ENCODE measurements around the gene PRDX5. TPM values are rescaled to one million over a fixed set of nuclear protein-coding genes. Genes with fewer than 3 reads are reported as not detected.

The PRDX5 gene
- total RNA-seq, 1 experiment from 2014 or later, result 255 TPM

GRCh38 chr11:64348383-64349024 lies 30.6 kb downstream of the PRDX5 start:
- no peak overlapping the region for H3K4me3 Mint-ChIP-seq
- TF ChIP-seq, protein P1, sequence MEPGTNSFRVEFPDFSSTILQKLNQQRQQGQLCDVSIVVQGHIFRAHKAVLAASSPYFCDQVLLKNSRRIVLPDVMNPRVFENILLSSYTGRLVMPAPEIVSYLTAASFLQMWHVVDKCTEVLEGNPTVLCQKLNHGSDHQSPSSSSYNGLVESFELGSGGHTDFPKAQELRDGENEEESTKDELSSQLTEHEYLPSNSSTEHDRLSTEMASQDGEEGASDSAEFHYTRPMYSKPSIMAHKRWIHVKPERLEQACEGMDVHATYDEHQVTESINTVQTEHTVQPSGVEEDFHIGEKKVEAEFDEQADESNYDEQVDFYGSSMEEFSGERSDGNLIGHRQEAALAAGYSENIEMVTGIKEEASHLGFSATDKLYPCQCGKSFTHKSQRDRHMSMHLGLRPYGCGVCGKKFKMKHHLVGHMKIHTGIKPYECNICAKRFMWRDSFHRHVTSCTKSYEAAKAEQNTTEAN (CRISPR knock-in tag; IDR thresholded peaks at IDR 0.05), result no peak
- POLR2A ChIA-PET, result interaction anchor here (0.6 to 1.7 kb wide), 5 partner anchors 12 to 80 kb away, joined by 3 to 5 read pairs (median 4); partner anchors contain the start of gene PRDX5
- H3K4me1 Mint-ChIP-seq, result peaks cover 5% of the 10 kb centered on the region; the same call in 1 of the 2 replicates
- no peaks in the 10 kb centered on the region for H3K9me3 Mint-ChIP-seq
- H3K27ac Mint-ChIP-seq, result no peak overlapping the region
- H3K36me3 Mint-ChIP-seq, result no peaks in the 10 kb centered on the region
- CTCF ChIA-PET, result interaction anchor here (0.7 to 10.4 kb wide), 8 partner anchors 7 to 301 kb away, joined by 3 to 437 read pairs (median 7); partner anchors contain the start of genes CCDC88B, PRDX5 and TRMT112
- DNase-seq (ENCODE audit: low spot score), result no peak
- peak; percentile 27 for ATAC-seq
- no peaks in the 10 kb centered on the region for H3K27me3 Mint-ChIP-seq (ENCODE audit: low read depth)

GRCh38 chr11:64349025-64349387 lies 31.1 kb downstream of the PRDX5 start:
- H3K36me3 Mint-ChIP-seq, result no peaks in the 10 kb centered on the region
- DNase-seq (ENCODE audit: low spot score) (no peak), ATAC-seq (no peak)
- CTCF ChIA-PET, result interaction anchor here (1.0 to 10.4 kb wide), 7 partner anchors 8 to 300 kb away, joined by 4 to 437 read pairs (median 7); partner anchors contain the start of genes CCDC88B, PRDX5 and TRMT112
- peaks cover 5% of the 10 kb centered on the region; the same call in 1 of the 2 replicates for H3K4me1 Mint-ChIP-seq
- H3K9me3 Mint-ChIP-seq, result no peaks in the 10 kb centered on the region
- H3K27me3 Mint-ChIP-seq (ENCODE audit: low read depth), result no peaks in the 10 kb centered on the region
- no peak overlapping the region for H3K27ac Mint-ChIP-seq
- POLR2A ChIA-PET, result interaction anchor here (0.7 to 1.7 kb wide), 2 partner anchors 31 to 48 kb away, joined by 4 to 5 read pairs; partner anchors contain the start of gene PRDX5
- H3K4me3 Mint-ChIP-seq, result no peak overlapping the region
- no peak for TF ChIP-seq ZNF425 (CRISPR knock-in tag; conservative IDR thresholded peaks at IDR 0.05)
- TF ChIP-seq ZNF396 (CRISPR knock-in tag; IDR thresholded peaks at IDR 0.05; ENCODE audit: borderline replicate concordance), result no peak
- no peak for TF ChIP-seq FOXP4 (CRISPR knock-in tag; IDR thresholded peaks at IDR 0.05)
- TF ChIP-seq GABPB1 (CRISPR knock-in tag; IDR thresholded peaks at IDR 0.05), result no peak
- TF ChIP-seq PREB (CRISPR knock-in tag; IDR thresholded peaks at IDR 0.05; ENCODE audit: borderline replicate concordance), result no peak
- TF ChIP-seq AR (CRISPR knock-in tag; IDR thresholded peaks at IDR 0.05), result no peak
- TF ChIP-seq ZNF532 (CRISPR knock-in tag; IDR thresholded peaks at IDR 0.05; ENCODE audit: borderline replicate concordance), result no peak
- no peak for TF ChIP-seq SMAD4 (CRISPR knock-in tag; IDR thresholded peaks at IDR 0.05)
- TF ChIP-seq GRHL2 (CRISPR knock-in tag; IDR thresholded peaks at IDR 0.05; ENCODE audit: insufficient replicate concordance, severe bottlenecking), result no peak
- TF ChIP-seq, protein P1 (CRISPR knock-in tag; IDR thresholded peaks at IDR 0.05), result no peak
- TF ChIP-seq, protein P2, sequence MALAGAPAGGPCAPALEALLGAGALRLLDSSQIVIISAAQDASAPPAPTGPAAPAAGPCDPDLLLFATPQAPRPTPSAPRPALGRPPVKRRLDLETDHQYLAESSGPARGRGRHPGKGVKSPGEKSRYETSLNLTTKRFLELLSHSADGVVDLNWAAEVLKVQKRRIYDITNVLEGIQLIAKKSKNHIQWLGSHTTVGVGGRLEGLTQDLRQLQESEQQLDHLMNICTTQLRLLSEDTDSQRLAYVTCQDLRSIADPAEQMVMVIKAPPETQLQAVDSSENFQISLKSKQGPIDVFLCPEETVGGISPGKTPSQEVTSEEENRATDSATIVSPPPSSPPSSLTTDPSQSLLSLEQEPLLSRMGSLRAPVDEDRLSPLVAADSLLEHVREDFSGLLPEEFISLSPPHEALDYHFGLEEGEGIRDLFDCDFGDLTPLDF (CRISPR knock-in tag; IDR thresholded peaks at IDR 0.05), result no peak
- TF ChIP-seq ATF3 (CRISPR knock-in tag; conservative IDR thresholded peaks at IDR 0.05), result no peak
- no peak for TF ChIP-seq SOX15 (CRISPR knock-in tag; IDR thresholded peaks at IDR 0.05)
- TF ChIP-seq ZNF121 (CRISPR knock-in tag; IDR thresholded peaks at IDR 0.05), result no peak
